Natural killer cell (primary cell): ENCODE data around the gene SNX8. TPM values are rescaled to one million over a fixed set of nuclear protein-coding genes. Genes with fewer than 3 reads are reported as not detected.

Source experiments
- ATAC-seq, 3 donors: fragments of 150-1000 bp in 2 of 3; fragments of 200-7000 bp in 1 of 3; cut with Tn5 transposase; 1 replicate in 1 of 3; 2 replicates in 2 of 3; pipeline ENCODE4 v1.10.0; 2021; ENCODE audit warnings: mild to moderate bottlenecking in 2 of 3, moderate library complexity in 2 of 3
- DNase-seq, 2 donors: peaks; one replicate each; pipeline versions ENCODE4 v3.0.0 to v3.0.0-alpha.2; 2013 to 2021; ENCODE audit warnings: mixed read lengths in 1 of 2
- H3K27ac ChIP-seq: one replicate; pipeline ENCODE4 v1.5.1; 2013; ENCODE audit warnings: mild to moderate bottlenecking, low read length
- H3K27me3 ChIP-seq: one replicate; pipeline ENCODE4 v1.6.1; 2013; ENCODE audit warnings: low read length; ENCODE audit not compliant: control insufficient read depth, insufficient read depth
- H3K36me3 ChIP-seq: one replicate; pipeline ENCODE4 v1.6.1; 2013; ENCODE audit warnings: low read length; ENCODE audit not compliant: control insufficient read depth, insufficient read depth
- H3K4me1 ChIP-seq: one replicate; pipeline ENCODE4 v1.6.1; 2013; ENCODE audit warnings: low read length; ENCODE audit not compliant: control insufficient read depth, insufficient read depth
- H3K4me3 ChIP-seq: one replicate; pipeline ENCODE4 v1.5.1; 2013; ENCODE audit warnings: low read length
- H3K9me3 ChIP-seq: one replicate; pipeline ENCODE4 v1.6.1; 2013; ENCODE audit warnings: low read length; ENCODE audit not compliant: control insufficient read depth, insufficient read depth
- H3K27ac Mint-ChIP-seq, 2 donors: one replicate each; pipeline ENCODE4 v1.8.0; 2022; ENCODE audit warnings: mild to moderate bottlenecking in 2 of 2, mixed read lengths in 2 of 2, moderate library complexity in 1 of 2
- H3K27me3 Mint-ChIP-seq, 2 donors: one replicate each; pipeline ENCODE4 v1.8.0; 2022; ENCODE audit warnings: low read depth in 2 of 2, mixed read lengths in 2 of 2
- H3K36me3 Mint-ChIP-seq: one replicate; pipeline ENCODE4 v1.8.0; 2022; ENCODE audit warnings: mixed read lengths
- H3K4me1 Mint-ChIP-seq, 2 donors: one replicate each; pipeline ENCODE4 v1.8.0; 2022; ENCODE audit warnings: mixed read lengths in 2 of 2
- H3K4me3 Mint-ChIP-seq: one replicate; pipeline ENCODE4 v1.8.0; 2022; ENCODE audit warnings: mild to moderate bottlenecking, moderate library complexity, mixed read lengths
- H3K9me3 Mint-ChIP-seq, 2 donors: one replicate each; pipeline ENCODE4 v1.8.0; 2022; ENCODE audit warnings: mixed read lengths in 2 of 2
- CTCF ChIP-seq: fragments of 200-600 bp; IDR thresholded peaks from one replicate; pipeline ENCODE4 v1.8.0; 2022; ENCODE audit warnings: antibody characterized with exemption
- WGBS: methylation state at CpG from one replicate; pipeline ENCODE4 v1.1.7; 2013; ENCODE audit warnings: missing lambda C conversion rate; ENCODE audit not compliant: insufficient coverage; 5-methylcytosine and 5-hydroxymethylcytosine counted together
- intact Hi-C: fragments of 100-400 bp; cut with micrococcal nuclease; formaldehyde crosslinking; loops from one replicate; pipeline ENCODE4 v1.14.2; 2022
- total RNA-seq, 4 donors: library from RNA; stranded (reverse); fragments of 120-200 nt in 1 of 4; gene quantifications; one replicate each; pipeline versions ENCODE4 v1.2.3 to v1.2.4, GENCODE V29; 2013 to 2022

The SNX8 gene
- total RNA-seq, 3 donors from 2014 or later (not counting 1 experiment from before 2014, with no cell fraction given): 8.3 to 15.7 (median 12.6) TPM

GRCh38 chr7:2301511-2301863, 12.8 kb downstream of the SNX8 start:
- Histone ChIP-seq H3K27me3 (no peaks in the 10 kb centered on the region), H3K4me3 (no peak overlapping the region), H3K9me3 (no peaks in the 10 kb centered on the region), H3K36me3 (no peaks in the 10 kb centered on the region), H3K4me1 (peaks cover 20% of the 10 kb centered on the region), H3K27ac (no peak overlapping the region)
- DNase-seq: no peak
- Mint-ChIP-seq H3K4me3 (no peak overlapping the region), H3K9me3 (no peaks in the 10 kb centered on the region), H3K4me1 (peaks cover 17 to 27% of the 10 kb centered on the region in 2 donors), H3K27me3 (no peaks in the 10 kb centered on the region), H3K36me3 (no peaks in the 10 kb centered on the region), H3K27ac (no peak overlapping the region)
- ATAC-seq: no peak
- WGBS: 92% methylated on average over 6 of the region's 6 CpGs
- intact Hi-C loops: no loop called here
- no peak for TF ChIP-seq CTCF

GRCh38 chr7:2299870-2300512, 14.2 kb downstream of the SNX8 start:
- H3K4me1 Mint-ChIP-seq: peaks cover 17 to 27% of the 10 kb centered on the region in 2 donors
- peaks cover 20% of the 10 kb centered on the region for H3K4me1 ChIP-seq
- no peaks in the 10 kb centered on the region for H3K9me3 Mint-ChIP-seq
- H3K27ac ChIP-seq: peak overlapping the region; percentile 54
- no peak overlapping the region for H3K4me3 ChIP-seq
- TF ChIP-seq CTCF: no peak
- no peaks in the 10 kb centered on the region for H3K36me3 ChIP-seq
- intact Hi-C loops: no loop called here
- no peaks in the 10 kb centered on the region for H3K9me3 ChIP-seq
- H3K27ac Mint-ChIP-seq: peak overlapping the region in 1 of 2 donors; percentile 63
- no peaks in the 10 kb centered on the region for H3K27me3 Mint-ChIP-seq
- ATAC-seq: peak; percentile 43 to 74 (median 55)
- 17% methylated on average over 9 of the region's 9 CpGs for WGBS
- DNase-seq: no peak
- peak overlapping the region; percentile 9 for H3K4me3 Mint-ChIP-seq
- no peaks in the 10 kb centered on the region for H3K27me3 ChIP-seq
- H3K36me3 Mint-ChIP-seq: no peaks in the 10 kb centered on the region

- peaks cover 20% of the 10 kb centered on the region for H3K4me1 ChIP-seq
- Mint-ChIP-seq H3K9me3 (no peaks in the 10 kb centered on the region), H3K27me3 (no peaks in the 10 kb centered on the region), H3K4me3 (peak overlapping the region; percentile 21), H3K36me3 (no peaks in the 10 kb centered on the region), H3K4me1 (peaks cover 17 to 27% of the 10 kb centered on the region in 2 donors), H3K27ac (peak overlapping the region in 1 of 2 donors; percentile 63)
- H3K9me3 ChIP-seq: no peaks in the 10 kb centered on the region
- H3K36me3 ChIP-seq: no peaks in the 10 kb centered on the region
- H3K27me3 ChIP-seq: no peaks in the 10 kb centered on the region
- ATAC-seq (peak in 2 of 3 donors; percentile 18 to 62), DNase-seq (no peak)
- no peak overlapping the region for H3K4me3 ChIP-seq
- TF ChIP-seq CTCF: no peak
- intact Hi-C loops: no loop called here
- peak overlapping the region; percentile 54 for H3K27ac ChIP-seq
- 65% methylated on average over 18 of the region's 18 CpGs for WGBS
Observed at GRCh38 chr7:2299131-2299829, 15.0 kb downstream of the SNX8 start.
